ENCODE measurements around the gene TMEM87B. TPM values are rescaled to one million over a fixed set of nuclear protein-coding genes. Genes with fewer than 3 reads are reported as not detected.

The TMEM87B gene
- total RNA-seq, 1 donor from 2014 or later: 36.3 TPM

- DNase-seq (ENCODE audit: low spot score): no peak
Observed at GRCh38 chr2:112151271-112151670, 96.2 kb downstream of the TMEM87B start.

GRCh38 chr2:112151701-112152440 lies 96.8 kb downstream of the TMEM87B start:
- no peak for DNase-seq (ENCODE audit: low spot score)

- no peak for DNase-seq (ENCODE audit: low spot score)
Observed at GRCh38 chr2:112152476-112153178, 97.6 kb downstream of the TMEM87B start.

- DNase-seq (ENCODE audit: low spot score): no peak
Observed at GRCh38 chr2:112153179-112153490, 98.1 kb downstream of the TMEM87B start.

GRCh38 chr2:112153501-112153900 lies 98.4 kb downstream of the TMEM87B start:
- no peak for DNase-seq (ENCODE audit: low spot score)

- no peak for DNase-seq (ENCODE audit: low spot score)
Observed at GRCh38 chr2:112154246-112155117, 99.4 kb downstream of the TMEM87B start.

- DNase-seq (ENCODE audit: low spot score): no peak
Observed at GRCh38 chr2:112155331-112156151, 100.5 kb downstream of the TMEM87B start.

- DNase-seq (ENCODE audit: low spot score): no peak
Observed at GRCh38 chr2:112156152-112156986, 101.3 kb downstream of the TMEM87B start.

GRCh38 chr2:112157472-112157871 lies 102.4 kb downstream of the TMEM87B start:
- DNase-seq (ENCODE audit: low spot score): no peak

- no peak for DNase-seq (ENCODE audit: low spot score)
Observed at GRCh38 chr2:112159454-112159921, 104.4 kb downstream of the TMEM87B start.

GRCh38 chr2:112160283-112161250 lies 105.5 kb downstream of the TMEM87B start:
- DNase-seq (ENCODE audit: low spot score): no peak

- no peak for DNase-seq (ENCODE audit: low spot score)
Observed at GRCh38 chr2:112161431-112162145, 106.5 kb downstream of the TMEM87B start.

- DNase-seq (ENCODE audit: low spot score): no peak
Observed at GRCh38 chr2:112162341-112162740, 107.3 kb downstream of the TMEM87B start.

- DNase-seq (ENCODE audit: low spot score): no peak
Observed at GRCh38 chr2:112162956-112163355, 107.9 kb downstream of the TMEM87B start.

- DNase-seq (ENCODE audit: low spot score): no peak
Observed at GRCh38 chr2:112163541-112163981, 108.5 kb downstream of the TMEM87B start.

GRCh38 chr2:112164876-112165275 lies 109.8 kb downstream of the TMEM87B start:
- DNase-seq (ENCODE audit: low spot score): no peak

GRCh38 chr2:112165296-112165695 lies 110.2 kb downstream of the TMEM87B start:
- DNase-seq (ENCODE audit: low spot score): no peak

- no peak for DNase-seq (ENCODE audit: low spot score)
Observed at GRCh38 chr2:112166806-112167499, 111.9 kb downstream of the TMEM87B start.

Data from mucosa of gallbladder (tissue), 1 donor.